PC-9 (cell line): ENCODE data around the gene POLD2.

ENCODE experiments used
- EZH2 ChIP-seq: fragments of 200-600 bp; sonication (generic); IDR thresholded peaks from 2 replicates; pipeline ENCODE4 v1.8.0; 2017; ENCODE audit warnings: antibody characterized with exemption, low read depth
- TF ChIP-seq, protein P1 (sequence below): fragments of 200-600 bp; sonication (generic); conservative IDR thresholded peaks from 2 replicates; pipeline ENCODE4 v1.6.1; 2017; ENCODE audit warnings: mixed run types, antibody characterized with exemption, mild to moderate bottlenecking, moderate library complexity

DNA sequence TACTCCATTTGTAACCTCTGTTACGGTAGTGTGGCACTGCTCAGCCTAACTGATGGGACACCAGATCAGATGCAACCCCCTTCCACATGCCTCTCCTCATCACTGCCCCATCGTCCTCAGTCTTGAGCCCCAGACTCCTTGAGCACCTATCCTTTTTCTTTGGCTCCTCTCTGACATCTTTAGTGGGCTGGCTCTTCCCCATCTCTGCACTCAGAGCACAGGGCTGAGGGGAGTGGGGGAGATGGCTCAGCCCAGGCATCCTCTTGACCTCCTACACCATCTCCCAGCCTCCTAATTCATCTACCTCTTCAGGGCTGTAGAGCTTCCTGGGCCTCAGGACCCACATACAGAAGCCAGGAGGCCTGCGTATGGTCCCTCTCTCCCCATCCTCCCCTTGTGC is 39.6 kb downstream of the POLD2 start:
- TF ChIP-seq, protein P1, sequence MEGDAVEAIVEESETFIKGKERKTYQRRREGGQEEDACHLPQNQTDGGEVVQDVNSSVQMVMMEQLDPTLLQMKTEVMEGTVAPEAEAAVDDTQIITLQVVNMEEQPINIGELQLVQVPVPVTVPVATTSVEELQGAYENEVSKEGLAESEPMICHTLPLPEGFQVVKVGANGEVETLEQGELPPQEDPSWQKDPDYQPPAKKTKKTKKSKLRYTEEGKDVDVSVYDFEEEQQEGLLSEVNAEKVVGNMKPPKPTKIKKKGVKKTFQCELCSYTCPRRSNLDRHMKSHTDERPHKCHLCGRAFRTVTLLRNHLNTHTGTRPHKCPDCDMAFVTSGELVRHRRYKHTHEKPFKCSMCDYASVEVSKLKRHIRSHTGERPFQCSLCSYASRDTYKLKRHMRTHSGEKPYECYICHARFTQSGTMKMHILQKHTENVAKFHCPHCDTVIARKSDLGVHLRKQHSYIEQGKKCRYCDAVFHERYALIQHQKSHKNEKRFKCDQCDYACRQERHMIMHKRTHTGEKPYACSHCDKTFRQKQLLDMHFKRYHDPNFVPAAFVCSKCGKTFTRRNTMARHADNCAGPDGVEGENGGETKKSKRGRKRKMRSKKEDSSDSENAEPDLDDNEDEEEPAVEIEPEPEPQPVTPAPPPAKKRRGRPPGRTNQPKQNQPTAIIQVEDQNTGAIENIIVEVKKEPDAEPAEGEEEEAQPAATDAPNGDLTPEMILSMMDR: no peak
- no peak for TF ChIP-seq EZH2
